ENCODE data around the gene STT3A. TPM values are rescaled to one million over a fixed set of nuclear protein-coding genes. Genes with fewer than 3 reads are reported as not detected.

The STT3A gene
- total and polyA plus RNA-seq, 10 of the 15 experiments (the other 5 are each of a cell fraction or from before 2014, with no cell fraction given) = 74.4 to 202 (median 118) TPM

DNA sequence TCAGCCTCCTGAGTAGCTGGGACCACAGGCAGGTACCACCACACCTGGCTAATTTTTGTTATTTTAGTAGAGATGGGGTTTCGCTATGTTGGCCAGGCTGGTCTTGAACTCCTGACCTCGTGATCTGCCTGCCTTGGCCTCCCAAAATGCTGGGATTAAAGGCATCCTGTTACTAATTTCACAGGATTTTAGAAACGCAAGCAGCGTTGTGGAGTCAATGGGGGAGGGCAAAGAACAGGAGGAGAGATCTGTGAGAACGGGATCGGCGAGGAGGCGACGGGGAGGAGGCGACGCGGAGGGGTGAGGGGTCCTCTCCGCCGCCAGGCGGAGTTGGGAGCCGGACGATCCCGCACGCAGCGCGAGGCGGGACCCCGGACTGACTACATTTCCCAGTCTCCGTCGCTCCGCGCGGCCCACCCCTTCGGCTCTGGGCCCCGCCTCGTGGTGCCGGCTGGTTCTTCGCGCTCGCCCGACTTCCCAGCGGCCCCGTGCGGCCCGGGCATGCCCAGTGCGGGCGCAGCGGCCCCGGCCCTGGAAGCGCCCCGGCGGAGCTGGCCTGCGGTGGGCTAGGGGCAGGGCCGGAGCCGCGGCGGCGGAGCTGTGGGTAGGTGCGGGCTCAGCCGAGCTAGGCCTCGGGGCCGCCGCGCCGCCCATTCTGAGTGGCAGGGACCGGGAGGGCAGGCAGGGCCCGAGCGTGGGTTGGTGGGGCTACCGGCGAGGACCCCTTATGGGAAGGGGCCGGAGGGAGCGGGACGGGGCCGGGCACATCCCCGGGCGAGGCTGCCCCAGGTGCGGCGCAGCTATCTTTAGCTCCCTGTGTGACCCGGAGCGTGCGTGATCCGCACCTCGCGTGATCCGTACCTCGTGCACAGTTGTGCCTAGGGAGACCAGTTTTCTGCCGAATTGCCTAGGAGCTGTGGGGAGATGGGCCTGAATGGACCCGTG is 23.4 kb upstream of the STT3A start, which contains the start of gene EI24 (continued):
- TF ChIP-seq, protein P1, sequence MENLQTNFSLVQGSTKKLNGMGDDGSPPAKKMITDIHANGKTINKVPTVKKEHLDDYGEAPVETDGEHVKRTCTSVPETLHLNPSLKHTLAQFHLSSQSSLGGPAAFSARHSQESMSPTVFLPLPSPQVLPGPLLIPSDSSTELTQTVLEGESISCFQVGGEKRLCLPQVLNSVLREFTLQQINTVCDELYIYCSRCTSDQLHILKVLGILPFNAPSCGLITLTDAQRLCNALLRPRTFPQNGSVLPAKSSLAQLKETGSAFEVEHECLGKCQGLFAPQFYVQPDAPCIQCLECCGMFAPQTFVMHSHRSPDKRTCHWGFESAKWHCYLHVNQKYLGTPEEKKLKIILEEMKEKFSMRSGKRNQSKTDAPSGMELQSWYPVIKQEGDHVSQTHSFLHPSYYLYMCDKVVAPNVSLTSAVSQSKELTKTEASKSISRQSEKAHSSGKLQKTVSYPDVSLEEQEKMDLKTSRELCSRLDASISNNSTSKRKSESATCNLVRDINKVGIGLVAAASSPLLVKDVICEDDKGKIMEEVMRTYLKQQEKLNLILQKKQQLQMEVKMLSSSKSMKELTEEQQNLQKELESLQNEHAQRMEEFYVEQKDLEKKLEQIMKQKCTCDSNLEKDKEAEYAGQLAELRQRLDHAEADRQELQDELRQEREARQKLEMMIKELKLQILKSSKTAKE (IDR thresholded peaks at IDR 0.05; ENCODE audit: low read depth, poor library complexity, severe bottlenecking) = no peak
- no peak for TF ChIP-seq RBBP5 (conservative IDR thresholded peaks at IDR 0.05)
- TF ChIP-seq EZH2 (IDR thresholded peaks at IDR 0.05; ENCODE audit: borderline replicate concordance, control insufficient read depth, low read depth, low read length) = no peak
- TF ChIP-seq, protein P2, sequence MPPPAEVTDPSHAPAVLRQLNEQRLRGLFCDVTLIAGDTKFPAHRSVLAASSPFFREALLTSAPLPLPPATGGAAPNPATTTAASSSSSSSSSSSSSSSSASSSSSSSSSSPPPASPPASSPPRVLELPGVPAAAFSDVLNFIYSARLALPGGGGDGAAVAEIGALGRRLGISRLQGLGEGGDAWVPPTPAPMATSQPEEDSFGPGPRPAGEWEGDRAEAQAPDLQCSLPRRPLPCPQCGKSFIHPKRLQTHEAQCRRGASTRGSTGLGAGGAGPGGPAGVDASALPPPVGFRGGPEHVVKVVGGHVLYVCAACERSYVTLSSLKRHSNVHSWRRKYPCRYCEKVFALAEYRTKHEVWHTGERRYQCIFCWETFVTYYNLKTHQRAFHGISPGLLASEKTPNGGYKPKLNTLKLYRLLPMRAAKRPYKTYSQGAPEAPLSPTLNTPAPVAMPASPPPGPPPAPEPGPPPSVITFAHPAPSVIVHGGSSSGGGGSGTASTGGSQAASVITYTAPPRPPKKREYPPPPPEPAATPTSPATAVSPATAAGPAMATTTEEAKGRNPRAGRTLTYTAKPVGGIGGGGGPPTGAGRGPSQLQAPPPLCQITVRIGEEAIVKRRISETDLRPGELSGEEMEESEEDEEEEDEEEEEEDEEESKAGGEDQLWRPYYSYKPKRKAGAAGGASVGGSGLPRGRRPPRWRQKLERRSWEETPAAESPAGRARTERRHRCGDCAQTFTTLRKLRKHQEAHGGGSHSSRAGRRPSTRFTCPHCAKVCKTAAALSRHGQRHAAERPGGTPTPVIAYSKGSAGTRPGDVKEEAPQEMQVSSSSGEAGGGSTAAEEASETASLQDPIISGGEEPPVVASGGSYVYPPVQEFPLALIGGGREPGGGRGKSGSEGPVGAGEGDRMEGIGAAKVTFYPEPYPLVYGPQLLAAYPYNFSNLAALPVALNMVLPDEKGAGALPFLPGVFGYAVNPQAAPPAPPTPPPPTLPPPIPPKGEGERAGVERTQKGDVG (CRISPR knock-in tag; IDR thresholded peaks at IDR 0.05) = no peak
- no peak for TF ChIP-seq SIN3A (IDR thresholded peaks at IDR 0.05; ENCODE audit: low read depth, low read length)
- no peak for TF ChIP-seq CEBPB (IDR thresholded peaks at IDR 0.05; ENCODE audit: borderline replicate concordance in 1 of 2, low read depth in 2 of 2, low read length in 2 of 2)
- TF ChIP-seq CBFB (IDR thresholded peaks at IDR 0.05; ENCODE audit: low read depth) = no peak
- TF ChIP-seq, protein P3, sequence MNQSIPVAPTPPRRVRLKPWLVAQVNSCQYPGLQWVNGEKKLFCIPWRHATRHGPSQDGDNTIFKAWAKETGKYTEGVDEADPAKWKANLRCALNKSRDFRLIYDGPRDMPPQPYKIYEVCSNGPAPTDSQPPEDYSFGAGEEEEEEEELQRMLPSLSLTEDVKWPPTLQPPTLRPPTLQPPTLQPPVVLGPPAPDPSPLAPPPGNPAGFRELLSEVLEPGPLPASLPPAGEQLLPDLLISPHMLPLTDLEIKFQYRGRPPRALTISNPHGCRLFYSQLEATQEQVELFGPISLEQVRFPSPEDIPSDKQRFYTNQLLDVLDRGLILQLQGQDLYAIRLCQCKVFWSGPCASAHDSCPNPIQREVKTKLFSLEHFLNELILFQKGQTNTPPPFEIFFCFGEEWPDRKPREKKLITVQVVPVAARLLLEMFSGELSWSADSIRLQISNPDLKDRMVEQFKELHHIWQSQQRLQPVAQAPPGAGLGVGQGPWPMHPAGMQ (IDR thresholded peaks at IDR 0.05; ENCODE audit: borderline replicate concordance) = no peak
- TF ChIP-seq, protein P4, sequence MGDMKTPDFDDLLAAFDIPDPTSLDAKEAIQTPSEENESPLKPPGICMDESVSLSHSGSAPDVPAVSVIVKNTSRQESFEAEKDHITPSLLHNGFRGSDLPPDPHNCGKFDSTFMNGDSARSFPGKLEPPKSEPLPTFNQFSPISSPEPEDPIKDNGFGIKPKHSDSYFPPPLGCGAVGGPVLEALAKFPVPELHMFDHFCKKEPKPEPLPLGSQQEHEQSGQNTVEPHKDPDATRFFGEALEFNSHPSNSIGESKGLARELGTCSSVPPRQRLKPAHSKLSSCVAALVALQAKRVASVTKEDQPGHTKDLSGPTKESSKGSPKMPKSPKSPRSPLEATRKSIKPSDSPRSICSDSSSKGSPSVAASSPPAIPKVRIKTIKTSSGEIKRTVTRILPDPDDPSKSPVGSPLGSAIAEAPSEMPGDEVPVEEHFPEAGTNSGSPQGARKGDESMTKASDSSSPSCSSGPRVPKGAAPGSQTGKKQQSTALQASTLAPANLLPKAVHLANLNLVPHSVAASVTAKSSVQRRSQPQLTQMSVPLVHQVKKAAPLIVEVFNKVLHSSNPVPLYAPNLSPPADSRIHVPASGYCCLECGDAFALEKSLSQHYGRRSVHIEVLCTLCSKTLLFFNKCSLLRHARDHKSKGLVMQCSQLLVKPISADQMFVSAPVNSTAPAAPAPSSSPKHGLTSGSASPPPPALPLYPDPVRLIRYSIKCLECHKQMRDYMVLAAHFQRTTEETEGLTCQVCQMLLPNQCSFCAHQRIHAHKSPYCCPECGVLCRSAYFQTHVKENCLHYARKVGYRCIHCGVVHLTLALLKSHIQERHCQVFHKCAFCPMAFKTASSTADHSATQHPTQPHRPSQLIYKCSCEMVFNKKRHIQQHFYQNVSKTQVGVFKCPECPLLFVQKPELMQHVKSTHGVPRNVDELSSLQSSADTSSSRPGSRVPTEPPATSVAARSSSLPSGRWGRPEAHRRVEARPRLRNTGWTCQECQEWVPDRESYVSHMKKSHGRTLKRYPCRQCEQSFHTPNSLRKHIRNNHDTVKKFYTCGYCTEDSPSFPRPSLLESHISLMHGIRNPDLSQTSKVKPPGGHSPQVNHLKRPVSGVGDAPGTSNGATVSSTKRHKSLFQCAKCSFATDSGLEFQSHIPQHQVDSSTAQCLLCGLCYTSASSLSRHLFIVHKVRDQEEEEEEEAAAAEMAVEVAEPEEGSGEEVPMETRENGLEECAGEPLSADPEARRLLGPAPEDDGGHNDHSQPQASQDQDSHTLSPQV (IDR thresholded peaks at IDR 0.05) = 0 out of 2 replicates have a peak, but pooled peaks have one; percentile 33
- 0 out of 2 replicates have a peak, but pooled peaks have one; percentile 9 for TF ChIP-seq MTA2 (IDR thresholded peaks at IDR 0.05; ENCODE audit: low read depth)
- TF ChIP-seq RUNX3 (IDR thresholded peaks at IDR 0.05; ENCODE audit: low read length) = no peak
- TF ChIP-seq NRF1 (conservative IDR thresholded peaks at IDR 0.05; ENCODE audit: low read depth, low read length) = peak; percentile 57
- no peak for TF ChIP-seq EP300 (IDR thresholded peaks at IDR 0.05; ENCODE audit: borderline replicate concordance in 1 of 2, control insufficient read depth in 1 of 2, low read depth in 2 of 2, low read length in 2 of 2)
- no peak for TF ChIP-seq JUNB (IDR thresholded peaks at IDR 0.05)
- TF ChIP-seq SRF (IDR thresholded peaks at IDR 0.05; ENCODE audit: low read depth in 2 of 2, low read length in 2 of 2) = no peak

All from GM12878 (cell line).